AG10803 (cell line): ENCODE data around the gene MAPKAPK5.
"Not testable (repeated sequence)": the region's sequence is repeated elsewhere in the genome, so short reads cannot be mapped to it uniquely, and the experiment has no call there.

Experiments
- DNase-seq: peaks from one replicate; pipeline ENCODE4 v3.0.0; 2010; ENCODE audit warnings: low read depth
- H3K4me3 ChIP-seq: 2 replicates; pipeline ENCODE4 v1.5.1; 2011; ENCODE audit warnings: mild to moderate bottlenecking, low read length, control low read depth
- TF ChIP-seq, protein P1 (sequence below): conservative IDR thresholded peaks from 2 replicates; pipeline ENCODE4 v1.5.1; 2011; ENCODE audit warnings: mild to moderate bottlenecking, low read length, control low read depth, inconsistent platforms

The MAPKAPK5 gene

GRCh38 chr12:111943929-111944328 is 101.9 kb downstream of the MAPKAPK5 start:
- H3K4me3 ChIP-seq, result no peak overlapping the region
- DNase-seq, result no peak
- TF ChIP-seq, protein P1, sequence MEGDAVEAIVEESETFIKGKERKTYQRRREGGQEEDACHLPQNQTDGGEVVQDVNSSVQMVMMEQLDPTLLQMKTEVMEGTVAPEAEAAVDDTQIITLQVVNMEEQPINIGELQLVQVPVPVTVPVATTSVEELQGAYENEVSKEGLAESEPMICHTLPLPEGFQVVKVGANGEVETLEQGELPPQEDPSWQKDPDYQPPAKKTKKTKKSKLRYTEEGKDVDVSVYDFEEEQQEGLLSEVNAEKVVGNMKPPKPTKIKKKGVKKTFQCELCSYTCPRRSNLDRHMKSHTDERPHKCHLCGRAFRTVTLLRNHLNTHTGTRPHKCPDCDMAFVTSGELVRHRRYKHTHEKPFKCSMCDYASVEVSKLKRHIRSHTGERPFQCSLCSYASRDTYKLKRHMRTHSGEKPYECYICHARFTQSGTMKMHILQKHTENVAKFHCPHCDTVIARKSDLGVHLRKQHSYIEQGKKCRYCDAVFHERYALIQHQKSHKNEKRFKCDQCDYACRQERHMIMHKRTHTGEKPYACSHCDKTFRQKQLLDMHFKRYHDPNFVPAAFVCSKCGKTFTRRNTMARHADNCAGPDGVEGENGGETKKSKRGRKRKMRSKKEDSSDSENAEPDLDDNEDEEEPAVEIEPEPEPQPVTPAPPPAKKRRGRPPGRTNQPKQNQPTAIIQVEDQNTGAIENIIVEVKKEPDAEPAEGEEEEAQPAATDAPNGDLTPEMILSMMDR, result no peak

DNA sequence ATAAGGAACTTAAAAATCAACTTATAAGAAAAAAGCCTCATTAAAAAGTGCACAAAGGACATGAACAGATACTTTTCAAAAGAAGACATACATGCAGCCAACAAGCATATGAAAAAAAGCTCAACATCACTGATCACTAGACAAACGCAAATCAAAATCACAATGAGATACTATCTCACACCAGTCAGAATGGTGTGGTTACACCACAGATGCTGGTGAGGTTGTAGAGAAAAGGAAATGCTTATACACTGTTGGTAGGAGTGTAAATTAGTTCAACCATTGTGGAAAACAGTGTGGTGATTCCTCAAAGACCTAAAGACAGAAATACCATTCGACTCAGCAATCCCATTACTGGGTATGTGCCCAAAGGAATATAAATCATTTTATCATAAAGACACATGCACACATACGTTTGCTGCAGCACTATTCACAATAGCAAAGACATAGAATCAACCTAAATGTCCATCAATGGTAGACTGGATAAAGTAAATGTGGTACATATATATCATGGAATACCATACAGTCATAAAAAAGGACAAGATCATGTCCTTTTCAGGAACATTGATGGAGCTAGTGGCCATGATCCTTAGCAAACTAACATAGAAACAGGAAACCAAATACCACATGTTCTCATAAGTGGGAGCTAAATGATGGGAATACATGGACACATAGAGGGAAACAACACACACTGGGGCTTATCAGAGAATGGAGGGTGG is 109.1 kb downstream of the MAPKAPK5 start:
- not testable (repeated sequence) for DNase-seq, H3K4me3 ChIP-seq
